HepG2 (cell line): ENCODE results near the gene DENND5A. TPM values are rescaled to one million over a fixed set of nuclear protein-coding genes. Genes with fewer than 3 reads are reported as not detected.
A peak's percentile ranks its signal among the peaks of the same experiment; 100 is the strongest.
"Not testable (repeated sequence)": the region's sequence is repeated elsewhere in the genome, so short reads cannot be mapped to it uniquely, and the experiment has no call there.

Experiments used
- ATAC-seq: fragments of 200-7000 bp; cut with Tn5 transposase; 3 replicates; pipeline ENCODE4 v1.9.1; 2020; ENCODE audit warnings: mild to moderate bottlenecking, moderate library complexity
- BruUV-seq: library from RNA; stranded (reverse); fragments of 400-500 nt; replicated peaks from 2 replicates; lab custom pipeline; 2021; lab: Mats Ljungman, UMichigan
- CTCF ChIA-PET: fragments of 300-600 bp; formaldehyde crosslinking; extraction: SDS; loops from one replicate; lab custom pipeline; 2021; ENCODE audit warnings: low total read pairs, inconsistent platforms, low intra/inter-chr PET ratio; lab: Yijun Ruan, JAX
- POLR2A ChIA-PET: fragments of 350-600 bp; sonication (Branson Sonifier 250); formaldehyde crosslinking; loops from one replicate; lab custom pipeline; 2020; ENCODE audit warnings: antibody characterized with exemption, inconsistent platforms; lab: Yijun Ruan, JAX
- DNase-seq: peaks from one replicate; pipeline ENCODE4 v3.0.0-alpha.2; 2015; ENCODE audit warnings: low spot score
- FAIRE-seq: peaks from 3 replicates; lab custom pipeline; 2011; peaks lifted over from hg19 to GRCh38; lab: Jason Lieb, UNC
- H2AFZ ChIP-seq: one replicate; pipeline ENCODE4 v1.6.1; 2011; ENCODE audit warnings: low read length, inconsistent platforms
- H3K27ac ChIP-seq: fragments of 300-600 bp; 3 replicates; pipeline ENCODE4 v1.8.0; 2011; ENCODE audit warnings: mixed run types, mild to moderate bottlenecking, mixed read lengths, low read length, inconsistent platforms; ENCODE audit not compliant: insufficient read depth; ENCODE audit errors: extremely low read length
- H3K27me3 ChIP-seq, 2 experiments: fragments of 200-600 bp in 1 of 2; 2 replicates in 1 of 2; 3 replicates in 1 of 2; pipeline versions ENCODE4 v1.6.0 to v1.8.0; 2011; ENCODE audit warnings: low read length in 2 of 2, mild to moderate bottlenecking in 2 of 2, moderate library complexity in 2 of 2, inconsistent platforms in 1 of 2; ENCODE audit not compliant: insufficient read depth in 2 of 2, control insufficient read depth in 1 of 2
- H3K36me3 ChIP-seq, 2 experiments: fragments of 200-600 bp in 1 of 2; replicated peaks in 1 of 2; 2 replicates in 1 of 2; 3 replicates in 1 of 2; pipeline versions ENCODE4 v1.5.1 to v1.8.0; 2011; ENCODE audit warnings: low read length in 2 of 2, inconsistent platforms in 1 of 2; ENCODE audit not compliant: insufficient read depth in 2 of 2, control insufficient read depth in 1 of 2
- H3K4me1 ChIP-seq: 2 replicates; pipeline ENCODE4 v1.5.1; 2012; ENCODE audit warnings: low read length, inconsistent platforms; ENCODE audit not compliant: insufficient read depth
- H3K4me2 ChIP-seq: 2 replicates; pipeline ENCODE4 v1.6.0; 2011; ENCODE audit warnings: low read depth, low read length, inconsistent platforms
- H3K4me3 ChIP-seq, 3 experiments: fragments of 200-600 bp in 1 of 3; sonication (generic), shearing (Covaris generic) in 1 of 3; replicated peaks in 1 of 3; 2 replicates each; pipeline ENCODE4 v1.5.1; 2011 to 2016; ENCODE audit warnings: low read length in 3 of 3, inconsistent platforms in 2 of 3, low read depth in 2 of 3, mild to moderate bottlenecking in 2 of 3, control low read depth in 1 of 3, mixed read lengths in 1 of 3; ENCODE audit not compliant: insufficient read depth in 1 of 3
- H3K79me2 ChIP-seq: one replicate; pipeline ENCODE4 v1.6.1; 2011; ENCODE audit warnings: low read length, inconsistent platforms; ENCODE audit not compliant: insufficient read depth
- H3K9ac ChIP-seq: 2 replicates; pipeline ENCODE4 v1.6.0; 2011; ENCODE audit warnings: mild to moderate bottlenecking, low read depth, low read length, inconsistent platforms; ENCODE audit not compliant: insufficient read depth
- H3K9me3 ChIP-seq: 2 replicates; pipeline ENCODE4 v1.5.1; 2012; ENCODE audit warnings: mild to moderate bottlenecking, low read length
- H4K20me1 ChIP-seq: 2 replicates; pipeline ENCODE4 v1.6.0; 2011; ENCODE audit warnings: inconsistent platforms, mild to moderate bottlenecking, low read length, moderate library complexity; ENCODE audit not compliant: insufficient read depth
- DBP ChIP-seq: sonication (generic); formaldehyde crosslinking; IDR thresholded peaks from 2 replicates; pipeline ENCODE4 v1.4.0; 2020; ENCODE audit warnings: missing genetic modification reagents; ENCODE audit errors: not compliant biosample characterization
- GATA4 ChIP-seq: sonication (generic); IDR thresholded peaks from 2 replicates; pipeline ENCODE4 v1.6.1; 2016; ENCODE audit warnings: antibody characterized with exemption, low read depth, borderline replicate concordance
- GATAD2A ChIP-seq: IDR thresholded peaks from 2 replicates; pipeline ENCODE4 v1.6.1; 2016
- HNRNPK ChIP-seq: fragments of 200-400 bp; formaldehyde crosslinking; IDR thresholded peaks from 2 replicates; pipeline ENCODE4 v1.6.1; 2018; ENCODE audit warnings: low read length, low read depth, moderate library complexity, mild to moderate bottlenecking; ENCODE audit not compliant: poor library complexity, severe bottlenecking
- JUND ChIP-seq: sonication (generic); formaldehyde crosslinking; IDR thresholded peaks from 2 replicates; pipeline ENCODE4 v1.8.0; 2022; ENCODE audit warnings: mild to moderate bottlenecking, missing genetic modification reagents
- KLF16 ChIP-seq, 2 experiments: sonication (generic) in 1 of 2; formaldehyde crosslinking in 1 of 2; IDR thresholded peaks; 2 replicates each; pipeline versions ENCODE4 v1.6.1 to v1.8.0; 2016 to 2023; ENCODE audit warnings: missing genetic modification reagents in 2 of 2, missing compliant biosample characterization in 1 of 2
- MYC ChIP-seq: sonication (generic); formaldehyde crosslinking; IDR thresholded peaks from 2 replicates; pipeline ENCODE4 v1.9.0; 2021; ENCODE audit warnings: missing genetic modification reagents, borderline replicate concordance
- NR2C2 ChIP-seq: sonication (generic); formaldehyde crosslinking; IDR thresholded peaks from 2 replicates; pipeline ENCODE4 v1.4.0; 2020; ENCODE audit warnings: missing genetic modification reagents, mild to moderate bottlenecking, moderate library complexity, borderline replicate concordance
- RXRB ChIP-seq: IDR thresholded peaks from 2 replicates; pipeline ENCODE4 v1.6.1; 2016; ENCODE audit warnings: borderline replicate concordance, missing genetic modification reagents, missing compliant biosample characterization
- SAP130 ChIP-seq: IDR thresholded peaks from 2 replicates; pipeline ENCODE4 v1.6.1; 2016; ENCODE audit warnings: low read depth
- ZBTB33 ChIP-seq: sonication (generic); formaldehyde crosslinking; IDR thresholded peaks from 2 replicates; pipeline ENCODE4 v1.4.0; 2020; ENCODE audit warnings: missing genetic modification reagents
- ZBTB42 ChIP-seq: sonication (generic); formaldehyde crosslinking; IDR thresholded peaks from 2 replicates; pipeline ENCODE4 v1.5.0; 2020; ENCODE audit warnings: mild to moderate bottlenecking, missing genetic modification reagents
- ZNF589 ChIP-seq: sonication (generic); formaldehyde crosslinking; conservative IDR thresholded peaks from 2 replicates; pipeline ENCODE4 v1.8.0; 2022; ENCODE audit warnings: mild to moderate bottlenecking, moderate library complexity, missing genetic modification reagents
- ZNF605 ChIP-seq: sonication (generic); formaldehyde crosslinking; IDR thresholded peaks from 2 replicates; pipeline ENCODE4 v1.8.0; 2022; ENCODE audit warnings: mild to moderate bottlenecking, missing genetic modification reagents
- ZNF770 ChIP-seq: sonication (generic); formaldehyde crosslinking; IDR thresholded peaks from 2 replicates; pipeline ENCODE4 v1.5.0; 2020; ENCODE audit warnings: mild to moderate bottlenecking, missing genetic modification reagents
- WGBS: methylation state at CpG from one replicate; pipeline ENCODE4 v1.1.6; 2017; ENCODE audit warnings: low lambda C conversion rate; 5-methylcytosine and 5-hydroxymethylcytosine counted together
- in situ Hi-C: cut with HindIII; loops from 2 replicates; pipeline ENCODE4 v1.10.0; 2017; ENCODE audit warnings: low pct_unique_long_range_greater_than_20kb; ENCODE audit not compliant: extremely low pct_ligation_motif_present
- intact Hi-C: fragments of 100-400 bp; cut with micrococcal nuclease; formaldehyde crosslinking; loops from one replicate; pipeline ENCODE4 v1.10.0; 2022; ENCODE audit not compliant: unreplicated experiment
- polyA plus RNA-seq, 8 experiments: library from polyadenylated mRNA; depleted of rRNA in 3 of 8; stranded (reverse) in 7 of 8; unstranded in 1 of 8; fragments of >200 nt; fragmentation: Illumina TruSeq in 4 of 8; extraction: Trizol in 4 of 8; gene quantifications; 2 replicates each; pipeline versions ENCODE4 v1.2.1 to v1.2.3, GENCODE V29; 2011 to 2016; ENCODE audit warnings: low read depth in 4 of 8, missing spikeins in 1 of 8, mixed read lengths in 1 of 8; ENCODE audit not compliant: insufficient read depth in 1 of 8
- total RNA-seq, 5 experiments: library from RNA; depleted of rRNA; stranded (reverse); fragments of >200 nt; fragmentation: Illumina TruSeq; extraction: Trizol; gene quantifications; 2 replicates each; pipeline ENCODE4 v1.2.3, GENCODE V29; 2016; ENCODE audit warnings: low read depth in 1 of 5

The DENND5A gene
- total and polyA plus RNA-seq, 2 of the 13 experiments (the other 11 are each of a cell fraction or from before 2014, with no cell fraction given) = 63.3 to 145 TPM

GRCh38 chr11:9220853-9221252 lies 44.3 kb downstream of the DENND5A start:
- Histone ChIP-seq H3K79me2 (peaks cover 76% of the 10 kb centered on the region), H4K20me1 (peaks cover 20% of the 10 kb centered on the region)
- in situ Hi-C loops, H3K4me3 ChIP-seq, H3K36me3 ChIP-seq, H3K27me3 ChIP-seq, DNase-seq, ATAC-seq, H3K9me3 ChIP-seq, POLR2A ChIA-PET, H2AFZ ChIP-seq, H3K4me2 ChIP-seq, CTCF ChIA-PET, H3K4me1 ChIP-seq, H3K9ac ChIP-seq, intact Hi-C loops, FAIRE-seq, H3K27ac ChIP-seq, BruUV-seq: not testable (repeated sequence)
- 96% methylated on average over 9 of the region's 9 CpGs for WGBS
- TF ChIP-seq ZNF770 (CRISPR knock-in tag) (peak; percentile 42; the same call in 1 of the 2 replicates), ZBTB33 (CRISPR knock-in tag) (peak; percentile 50; the same call in 1 of the 2 replicates)

- Histone ChIP-seq H3K36me3 (no peaks in the 10 kb centered on the region), H3K27me3 (no peaks in the 10 kb centered on the region), H3K9me3 (no peaks in the 10 kb centered on the region), H3K4me1 (peaks cover 16% of the 10 kb centered on the region), H3K4me2 (no peak overlapping the region), H2AFZ (no peak overlapping the region), H3K79me2 (peaks cover 74% of the 10 kb centered on the region), H3K9ac (no peak overlapping the region), H3K27ac (no peak overlapping the region), H3K4me3 (no peak overlapping the region), H4K20me1 (peaks cover 12% of the 10 kb centered on the region)
- DNase-seq (no peak), ATAC-seq (no peak), FAIRE-seq (no peak)
- no TSS peak for BruUV-seq
- ChIA-PET CTCF (no interaction called here), POLR2A (no interaction called here)
- intact Hi-C loops = no loop called here
- 94% methylated on average over 2 of the region's 2 CpGs for WGBS
- in situ Hi-C loops = no loop called here
- TF ChIP-seq SAP130 (CRISPR knock-in tag) (no peak), GATA4 (no peak), MYC (CRISPR knock-in tag) (no peak), ZBTB42 (CRISPR knock-in tag) (no peak), DBP (no peak), HNRNPK (no peak), GATAD2A (CRISPR knock-in tag) (no peak), ZNF605 (CRISPR knock-in tag) (no peak), ZNF589 (CRISPR knock-in tag) (no peak), JUND (no peak), NR2C2 (CRISPR knock-in tag) (no peak), KLF16 (CRISPR knock-in tag; IDR thresholded peaks at IDR 0.05) (no peak), RXRB (CRISPR knock-in tag) (no peak)
Observed at GRCh38 chr11:9219572-9219971, 45.6 kb downstream of the DENND5A start.
